HEK293 (cell line): ENCODE measurements around the gene BCL11A.
A peak's percentile ranks its signal among the peaks of the same experiment; 100 is the strongest.

Source experiments
- CTCF ChIA-PET: fragments of 350-600 bp; formaldehyde crosslinking; extraction: SDS; loops from one replicate; lab custom pipeline; 2021; ENCODE audit warnings: antibody characterized with exemption; lab: Yijun Ruan, JAX
- POLR2A ChIA-PET: fragments of 300-600 bp; formaldehyde crosslinking; extraction: SDS; loops from one replicate; lab custom pipeline; 2020; ENCODE audit warnings: antibody characterized with exemption, inconsistent platforms; lab: Yijun Ruan, JAX
- H3K27ac ChIP-seq: fragments of 200-500 bp; sonication (Bioruptor generic); 2 replicates; pipeline ENCODE4 v1.5.1; 2014; ENCODE audit warnings: low read depth, low read length, control low read depth, inconsistent platforms; ENCODE audit errors: extremely low read depth
- H3K36me3 ChIP-seq, 2 experiments: fragments of 200-500 bp in 1 of 2; sonication (Bioruptor generic) in 1 of 2; 1 replicate in 1 of 2; 2 replicates in 1 of 2; pipeline ENCODE4 v1.5.1; 2014 to 2017; ENCODE audit warnings: inconsistent platforms in 2 of 2, low read length in 2 of 2; ENCODE audit not compliant: control insufficient read depth in 2 of 2, insufficient read depth in 1 of 2
- H3K4me1 ChIP-seq: fragments of 200-500 bp; sonication (Bioruptor generic); 2 replicates; pipeline ENCODE4 v1.5.1; 2014; ENCODE audit warnings: mild to moderate bottlenecking, low read length, inconsistent platforms; ENCODE audit not compliant: control insufficient read depth, insufficient read depth
- H3K4me3 ChIP-seq: 2 replicates; pipeline ENCODE4 v1.5.1; 2011; ENCODE audit warnings: low read depth, mild to moderate bottlenecking, control low read depth, low read length, moderate library complexity
- H3K9me3 ChIP-seq: fragments of 200-500 bp; sonication (Bioruptor generic); 2 replicates; pipeline ENCODE4 v1.5.1; 2014; ENCODE audit warnings: low read depth, low read length, inconsistent platforms; ENCODE audit not compliant: control insufficient read depth, insufficient read depth
- GLIS1 ChIP-seq: fragments of 450-650 bp; formaldehyde crosslinking; IDR thresholded peaks from 2 replicates; pipeline ENCODE4 v1.5.1; 2016; ENCODE audit warnings: missing biosample characterization, missing genetic modification characterization
- KLF1 ChIP-seq: fragments of 450-650 bp; formaldehyde crosslinking; IDR thresholded peaks from 2 replicates; pipeline ENCODE4 v1.5.1; 2016; ENCODE audit warnings: missing biosample characterization, missing genetic modification characterization
- KLF17 ChIP-seq: fragments of 450-650 bp; formaldehyde crosslinking; IDR thresholded peaks from 2 replicates; pipeline ENCODE4 v1.5.1; 2016; ENCODE audit warnings: missing biosample characterization, missing genetic modification characterization
- MYNN ChIP-seq: fragments of 450-650 bp; formaldehyde crosslinking; IDR thresholded peaks from 2 replicates; pipeline ENCODE4 v1.5.1; 2016; ENCODE audit warnings: missing biosample characterization, missing genetic modification characterization, borderline replicate concordance
- PRDM2 ChIP-seq: fragments of 450-650 bp; formaldehyde crosslinking; IDR thresholded peaks from 2 replicates; pipeline ENCODE4 v1.5.1; 2016; ENCODE audit warnings: missing biosample characterization, missing genetic modification characterization, borderline replicate concordance
- SCRT2 ChIP-seq: fragments of 450-650 bp; formaldehyde crosslinking; IDR thresholded peaks from 2 replicates; pipeline ENCODE4 v1.5.1; 2016; ENCODE audit warnings: missing biosample characterization, missing genetic modification characterization
- ZBTB21 ChIP-seq: fragments of 450-650 bp; formaldehyde crosslinking; IDR thresholded peaks from 2 replicates; pipeline ENCODE4 v1.5.1; 2017; ENCODE audit warnings: missing biosample characterization, missing genetic modification characterization
- ZNF175 ChIP-seq: fragments of 450-650 bp; formaldehyde crosslinking; IDR thresholded peaks from 2 replicates; pipeline ENCODE4 v1.5.1; 2016; ENCODE audit warnings: missing biosample characterization, missing genetic modification characterization
- ZNF184 ChIP-seq: fragments of 450-650 bp; IDR thresholded peaks from 2 replicates; pipeline ENCODE4 v1.5.1; 2018; ENCODE audit warnings: missing biosample characterization, mild to moderate bottlenecking, missing genetic modification characterization
- ZNF274 ChIP-seq, 2 experiments: fragments of 200-500 bp in 1 of 2; fragments of 450-650 bp in 1 of 2; sonication (Bioruptor generic) in 1 of 2; formaldehyde crosslinking in 1 of 2; IDR thresholded peaks; 2 replicates each; pipeline versions ENCODE4 v1.5.1 to v1.6.1; 2014 to 2016; ENCODE audit warnings: borderline replicate concordance in 1 of 2, inconsistent platforms in 1 of 2, low read length in 1 of 2, missing biosample characterization in 1 of 2, missing genetic modification characterization in 1 of 2
- ZNF292 ChIP-seq: fragments of 450-650 bp; formaldehyde crosslinking; IDR thresholded peaks from 2 replicates; pipeline ENCODE4 v1.5.1; 2016; ENCODE audit warnings: low read depth, missing biosample characterization, missing genetic modification characterization, borderline replicate concordance
- ZNF433 ChIP-seq: fragments of 450-650 bp; formaldehyde crosslinking; IDR thresholded peaks from 2 replicates; pipeline ENCODE4 v1.5.1; 2016; ENCODE audit warnings: missing biosample characterization, missing genetic modification characterization, low read depth
- ZNF580 ChIP-seq: fragments of 450-650 bp; formaldehyde crosslinking; IDR thresholded peaks from 2 replicates; pipeline ENCODE4 v1.5.1; 2016; ENCODE audit warnings: missing biosample characterization, missing genetic modification characterization
- ZNF843 ChIP-seq: fragments of 450-650 bp; formaldehyde crosslinking; IDR thresholded peaks from 2 replicates; pipeline ENCODE4 v1.5.1; 2016; ENCODE audit warnings: missing biosample characterization, missing genetic modification characterization
- TF ChIP-seq, protein P1 (sequence below): fragments of 450-650 bp; formaldehyde crosslinking; IDR thresholded peaks from 2 replicates; pipeline ENCODE4 v1.5.1; 2016; ENCODE audit warnings: missing biosample characterization, missing genetic modification characterization, borderline replicate concordance

Gene BCL11A

DNA sequence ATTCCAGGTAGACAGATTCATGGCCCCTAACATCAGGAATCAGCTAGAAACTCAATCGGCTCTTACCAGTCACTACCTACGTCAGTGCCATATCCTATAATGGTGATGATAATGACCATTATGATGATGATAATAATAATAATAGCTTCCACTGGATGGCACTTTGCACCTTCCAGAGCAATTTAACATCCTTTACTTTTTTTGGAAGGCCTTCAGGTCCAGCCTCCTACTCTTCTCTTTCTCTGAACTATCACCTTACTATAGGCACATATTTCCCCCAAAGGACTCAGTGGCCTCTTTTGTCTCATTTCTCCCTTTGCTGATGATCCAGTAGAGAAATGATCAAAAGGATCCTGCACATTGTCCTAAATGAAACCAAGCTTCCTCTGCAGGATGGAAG is 56.0 kb downstream of the BCL11A start:
- Histone ChIP-seq H3K36me3 (peaks cover 0 to 7% of the 10 kb centered on the region in 2 experiments; a peak in 1 of 3 replicates), H3K4me1 (no peaks in the 10 kb centered on the region), H3K9me3 (no peaks in the 10 kb centered on the region), H3K4me3 (no peak overlapping the region), H3K27ac (no peak overlapping the region)
- POLR2A ChIA-PET, result no interaction called here
- CTCF ChIA-PET, result interaction anchor here (0.7 to 1.2 kb wide), 3 partner anchors 20 to 73 kb away, joined by 3 read pairs; no protein-coding TSS in a partner anchor
- TF ChIP-seq ZNF274 (IDR thresholded peaks at IDR 0.05; ENCODE audit: low read length) (no peak), ZNF274 (tag by site-specific recombination; IDR thresholded peaks at IDR 0.05; ENCODE audit: borderline replicate concordance) (no peak), GLIS1 (tag by site-specific recombination) (no peak), ZNF292 (tag by site-specific recombination) (no peak), ZNF843 (tag by site-specific recombination) (no peak), ZNF175 (tag by site-specific recombination) (no peak), ZNF184 (tag by site-specific recombination) (no peak), KLF17 (tag by site-specific recombination) (no peak), ZBTB21 (tag by site-specific recombination) (no peak), KLF1 (no peak), ZNF580 (tag by site-specific recombination) (no peak)
- TF ChIP-seq, all 188 proteins: peak for 0

- Histone ChIP-seq H3K9me3 (no peaks in the 10 kb centered on the region), H3K36me3 (peaks cover 0 to 7% of the 10 kb centered on the region in 2 experiments; a peak in 1 of 3 replicates), H3K27ac (no peak overlapping the region), H3K4me1 (no peaks in the 10 kb centered on the region), H3K4me3 (no peak overlapping the region)
- CTCF ChIA-PET, result interaction anchor here (0.6 to 1.2 kb wide), 3 partner anchors 53 to 73 kb away, joined by 3 to 5 read pairs (median 3); no protein-coding TSS in a partner anchor
- TF ChIP-seq ZNF433 (tag by site-specific recombination) (no peak), SCRT2 (peak; percentile 77), MYNN (tag by site-specific recombination) (no peak)
- POLR2A ChIA-PET, result no interaction called here
These were observed 56.5 kb downstream of the BCL11A start for GRCh38 chr2:60496956-60497355.

GRCh38 chr2:60496475-60496874 is 57.0 kb downstream of the BCL11A start:
- Histone ChIP-seq H3K4me1 (no peaks in the 10 kb centered on the region), H3K4me3 (no peak overlapping the region), H3K9me3 (no peaks in the 10 kb centered on the region), H3K27ac (no peak overlapping the region), H3K36me3 (peaks cover 0 to 7% of the 10 kb centered on the region in 2 experiments; a peak in 1 of 3 replicates)
- TF ChIP-seq PRDM2 (tag by site-specific recombination), result no peak
- TF ChIP-seq, protein P1, sequence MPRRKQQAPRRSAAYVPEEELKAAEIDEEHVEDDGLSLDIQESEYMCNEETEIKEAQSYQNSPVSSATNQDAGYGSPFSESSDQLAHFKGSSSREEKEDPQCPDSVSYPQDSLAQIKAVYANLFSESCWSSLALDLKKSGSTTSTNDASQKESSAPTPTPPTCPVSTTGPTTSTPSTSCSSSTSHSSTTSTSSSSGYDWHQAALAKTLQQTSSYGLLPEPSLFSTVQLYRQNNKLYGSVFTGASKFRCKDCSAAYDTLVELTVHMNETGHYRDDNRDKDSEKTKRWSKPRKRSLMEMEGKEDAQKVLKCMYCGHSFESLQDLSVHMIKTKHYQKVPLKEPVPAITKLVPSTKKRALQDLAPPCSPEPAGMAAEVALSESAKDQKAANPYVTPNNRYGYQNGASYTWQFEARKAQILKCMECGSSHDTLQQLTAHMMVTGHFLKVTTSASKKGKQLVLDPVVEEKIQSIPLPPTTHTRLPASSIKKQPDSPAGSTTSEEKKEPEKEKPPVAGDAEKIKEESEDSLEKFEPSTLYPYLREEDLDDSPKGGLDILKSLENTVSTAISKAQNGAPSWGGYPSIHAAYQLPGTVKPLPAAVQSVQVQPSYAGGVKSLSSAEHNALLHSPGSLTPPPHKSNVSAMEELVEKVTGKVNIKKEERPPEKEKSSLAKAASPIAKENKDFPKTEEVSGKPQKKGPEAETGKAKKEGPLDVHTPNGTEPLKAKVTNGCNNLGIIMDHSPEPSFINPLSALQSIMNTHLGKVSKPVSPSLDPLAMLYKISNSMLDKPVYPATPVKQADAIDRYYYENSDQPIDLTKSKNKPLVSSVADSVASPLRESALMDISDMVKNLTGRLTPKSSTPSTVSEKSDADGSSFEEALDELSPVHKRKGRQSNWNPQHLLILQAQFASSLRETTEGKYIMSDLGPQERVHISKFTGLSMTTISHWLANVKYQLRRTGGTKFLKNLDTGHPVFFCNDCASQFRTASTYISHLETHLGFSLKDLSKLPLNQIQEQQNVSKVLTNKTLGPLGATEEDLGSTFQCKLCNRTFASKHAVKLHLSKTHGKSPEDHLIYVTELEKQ (tag by site-specific recombination), result no peak
- CTCF ChIA-PET, result interaction anchor here (0.6 to 1.2 kb wide), 3 partner anchors 54 to 74 kb away, joined by 3 to 5 read pairs (median 3); no protein-coding TSS in a partner anchor
- POLR2A ChIA-PET, result no interaction called here
